ENCODE data around the gene COBL.

The COBL gene

DNA sequence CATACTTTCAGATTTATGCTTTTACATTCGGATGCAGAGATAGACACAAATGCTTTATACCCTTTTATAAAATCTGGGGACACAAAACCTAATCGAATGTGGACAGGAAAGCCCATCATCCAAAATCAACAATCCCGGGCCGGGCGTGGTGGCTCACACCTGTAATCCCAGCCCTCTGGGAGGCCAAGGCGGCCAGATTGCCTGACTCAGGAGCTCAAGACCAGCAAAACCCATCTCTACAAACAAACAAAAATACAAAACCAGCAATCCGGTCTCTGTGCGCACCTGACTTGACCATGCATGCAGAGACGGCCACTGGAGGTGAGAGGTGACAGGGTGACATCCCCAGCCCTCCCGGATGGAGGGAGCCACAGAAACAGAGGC, 13.5 kb downstream of the COBL start:
- no peak for DNase-seq (ENCODE audit: low read depth)

DNA sequence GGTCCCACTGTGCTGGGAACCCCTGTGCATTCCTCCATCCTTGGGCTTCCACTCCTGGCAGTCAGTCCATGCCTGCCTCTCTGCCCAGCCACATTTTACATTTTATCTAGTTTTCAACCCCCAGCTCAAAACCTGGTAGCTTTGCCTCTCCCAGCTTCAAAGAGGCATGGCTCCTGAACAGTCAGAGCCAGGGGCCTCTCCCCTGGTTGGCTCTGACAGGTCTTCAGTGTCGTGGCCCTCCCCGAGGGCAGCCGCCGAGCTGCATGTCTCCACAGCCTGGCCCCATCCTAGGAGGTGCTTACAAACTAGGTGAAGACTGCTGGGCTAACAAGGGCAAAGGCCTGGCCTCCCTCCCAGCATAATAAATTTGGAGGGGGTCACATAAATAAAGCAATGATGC, 14.8 kb downstream of the COBL start:
- DNase-seq (ENCODE audit: low read depth), result no peak

DNA sequence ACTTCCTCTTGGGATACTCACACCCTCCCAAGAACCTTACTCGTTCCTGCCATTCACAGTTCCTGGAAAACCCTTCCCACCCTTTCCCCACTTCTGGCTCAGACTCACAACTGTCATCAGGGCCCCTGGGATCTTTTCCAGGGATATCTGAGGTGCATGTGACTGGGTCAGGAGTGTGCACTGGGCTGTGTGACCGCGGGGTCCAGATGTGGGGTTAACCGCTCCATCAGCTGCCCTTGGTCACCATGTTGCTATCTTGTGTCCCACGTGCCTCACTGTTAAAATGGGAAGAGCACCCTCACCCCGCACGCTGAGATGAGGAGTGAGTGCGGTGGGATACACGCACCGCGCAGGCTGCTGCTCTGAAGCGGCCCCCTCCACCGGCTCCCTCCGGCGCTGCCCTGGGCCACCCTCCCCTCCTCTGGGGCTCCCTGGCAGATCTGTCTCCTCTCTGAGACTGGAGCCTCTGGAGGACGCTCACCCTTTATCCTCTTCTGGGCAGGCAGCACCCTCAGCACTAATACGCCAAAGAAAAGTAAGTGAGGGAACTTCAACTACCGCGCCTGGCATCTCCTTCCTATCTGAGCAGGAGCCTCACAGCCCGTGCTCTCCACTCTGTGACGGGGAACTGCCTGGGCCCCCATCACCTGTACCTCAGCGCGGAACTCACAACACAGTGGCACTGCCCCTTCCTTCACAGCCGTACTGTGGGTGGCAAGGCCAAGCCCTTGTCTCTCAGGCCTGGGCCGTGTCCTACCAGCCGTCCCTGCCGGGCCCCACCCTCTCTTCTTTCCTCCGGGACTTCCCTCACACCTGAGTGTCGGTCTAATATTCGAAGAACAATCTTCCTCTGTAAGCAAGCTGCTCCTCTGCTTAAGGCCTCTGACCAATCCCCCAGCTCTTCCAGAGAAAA, 15.6 kb downstream of the COBL start:
- DNase-seq (ENCODE audit: low read depth), result no peak

DNA sequence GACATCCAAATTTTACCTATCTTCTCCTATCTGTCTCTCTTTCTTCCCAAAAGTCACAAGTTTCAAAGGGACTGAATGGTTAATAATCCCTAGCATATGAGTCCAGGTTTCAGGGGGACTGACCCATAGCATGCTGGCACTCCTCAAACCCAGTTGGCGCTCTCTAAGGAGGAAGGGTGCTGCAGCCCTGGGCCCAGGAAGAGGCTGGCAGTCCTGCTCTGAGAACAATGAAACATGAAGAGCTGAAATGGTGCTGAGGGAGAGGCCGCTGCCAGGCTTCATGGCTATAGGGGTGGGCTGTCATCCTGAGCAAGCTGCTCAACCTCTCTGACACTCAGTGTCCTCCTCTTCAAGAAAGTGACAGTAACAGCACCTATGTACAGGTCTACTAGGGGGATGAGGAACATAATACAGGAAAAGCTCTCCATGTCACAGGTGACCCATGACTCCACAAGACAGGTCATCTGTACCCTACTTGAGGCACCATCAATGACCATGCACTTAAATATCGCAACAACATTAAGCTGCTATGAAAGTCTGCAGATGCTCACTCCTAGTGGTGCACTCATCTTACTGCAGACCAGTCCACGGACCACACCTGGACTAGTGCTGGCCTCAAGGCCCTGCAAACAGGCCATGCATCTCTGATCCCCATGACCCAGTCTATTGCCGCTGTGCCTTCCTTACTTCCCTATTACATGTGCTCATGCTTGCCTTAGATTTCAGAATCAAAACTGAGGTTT, 17.0 kb downstream of the COBL start:
- DNase-seq (ENCODE audit: low read depth), result no peak

DNA sequence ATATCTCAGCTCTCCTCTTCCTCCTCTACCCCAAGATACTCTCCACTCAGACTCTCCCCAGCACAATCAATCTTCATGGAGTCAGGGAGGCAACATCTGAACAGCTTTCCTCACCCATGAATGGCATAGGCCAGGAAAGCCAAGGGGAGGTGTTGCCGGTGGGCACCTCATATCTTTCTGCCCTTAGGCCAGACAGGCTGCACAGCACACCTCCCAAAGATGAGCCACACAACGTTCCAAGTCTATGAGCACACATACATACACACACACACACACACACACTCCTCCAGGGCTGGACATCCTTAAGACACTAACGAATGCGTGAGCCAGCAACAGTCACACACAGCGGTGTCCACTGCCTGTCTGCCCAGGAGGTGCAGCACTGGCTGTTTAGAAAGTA, 17.7 kb downstream of the COBL start:
- no peak for DNase-seq (ENCODE audit: low read depth)

DNA sequence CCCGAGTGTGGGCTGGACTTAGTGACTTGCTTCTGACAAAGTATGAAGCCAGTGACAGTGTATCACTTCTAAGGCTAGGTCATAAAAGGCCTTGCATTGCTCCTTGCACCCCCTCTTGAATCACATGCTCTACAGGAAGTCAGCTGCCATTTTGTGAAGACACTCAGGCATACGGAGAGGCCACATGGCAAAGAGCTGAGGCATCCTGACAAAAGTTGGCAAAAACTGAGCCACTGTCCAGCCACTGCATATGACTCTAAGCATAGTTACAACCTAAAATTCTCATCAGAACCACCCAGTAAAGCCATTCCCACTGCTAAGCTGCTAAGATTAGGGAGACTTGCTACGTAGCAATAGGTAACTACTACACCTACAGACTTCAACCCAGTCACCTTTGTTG, 18.6 kb downstream of the COBL start:
- DNase-seq (ENCODE audit: low read depth), result no peak

DNA sequence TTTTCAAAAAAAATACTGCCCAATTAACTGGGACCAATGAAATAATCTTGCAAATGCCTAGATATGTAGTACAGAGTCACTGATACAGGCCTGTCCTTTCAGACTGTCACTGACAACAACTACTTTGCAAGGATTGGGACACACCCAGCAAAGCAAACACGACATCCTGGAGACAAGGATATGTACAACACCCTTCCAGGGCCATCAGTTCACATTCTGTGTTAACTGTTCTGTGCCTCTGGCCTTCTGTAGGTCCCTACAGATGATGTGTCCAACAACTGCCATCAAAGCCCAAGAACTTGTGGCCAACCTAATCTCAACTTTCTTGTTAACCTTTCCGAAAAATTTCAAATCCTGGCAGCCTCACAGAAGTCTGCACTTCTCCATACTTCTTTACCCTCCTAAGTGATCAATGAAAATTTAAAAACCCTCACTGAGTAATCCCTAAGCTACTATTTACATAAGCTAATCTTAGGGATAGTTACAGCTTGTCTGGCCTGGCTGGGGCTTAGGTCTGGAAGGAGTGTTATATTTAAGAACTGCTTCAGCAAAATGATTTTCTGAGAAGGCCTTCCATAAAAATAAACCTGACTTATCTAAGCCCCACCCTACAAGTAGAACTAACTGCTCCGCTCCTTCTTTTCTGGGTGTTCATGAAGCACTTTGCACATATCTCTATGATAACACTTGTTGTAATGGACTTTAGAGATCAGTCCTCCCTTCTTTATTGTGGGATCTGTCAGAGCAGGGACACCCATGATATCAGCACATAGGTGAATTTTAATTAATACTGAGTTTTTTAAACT, 21.0 kb downstream of the COBL start:
- no peak for DNase-seq (ENCODE audit: low read depth)

DNA sequence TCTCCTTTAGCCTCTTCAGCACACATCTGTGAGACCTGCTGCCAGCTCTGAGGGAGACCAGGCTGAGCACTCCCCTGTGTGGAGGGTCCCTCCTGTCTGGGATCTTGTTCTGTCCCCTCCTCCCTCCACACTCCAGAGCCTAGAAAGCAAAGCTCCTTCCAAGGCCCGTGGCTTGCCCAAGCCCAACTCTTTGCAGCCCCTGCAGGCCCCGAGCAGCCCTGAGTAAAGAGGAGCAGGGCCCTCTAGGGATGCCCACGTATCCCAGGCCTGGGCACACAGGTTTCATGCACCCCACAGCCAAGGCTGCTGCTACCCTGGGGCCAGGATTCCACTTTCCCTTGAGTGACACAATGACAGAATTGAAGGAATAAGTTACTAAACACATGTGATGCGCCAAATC, 24.0 kb downstream of the COBL start:
- no peak for DNase-seq (ENCODE audit: low read depth)

DNA sequence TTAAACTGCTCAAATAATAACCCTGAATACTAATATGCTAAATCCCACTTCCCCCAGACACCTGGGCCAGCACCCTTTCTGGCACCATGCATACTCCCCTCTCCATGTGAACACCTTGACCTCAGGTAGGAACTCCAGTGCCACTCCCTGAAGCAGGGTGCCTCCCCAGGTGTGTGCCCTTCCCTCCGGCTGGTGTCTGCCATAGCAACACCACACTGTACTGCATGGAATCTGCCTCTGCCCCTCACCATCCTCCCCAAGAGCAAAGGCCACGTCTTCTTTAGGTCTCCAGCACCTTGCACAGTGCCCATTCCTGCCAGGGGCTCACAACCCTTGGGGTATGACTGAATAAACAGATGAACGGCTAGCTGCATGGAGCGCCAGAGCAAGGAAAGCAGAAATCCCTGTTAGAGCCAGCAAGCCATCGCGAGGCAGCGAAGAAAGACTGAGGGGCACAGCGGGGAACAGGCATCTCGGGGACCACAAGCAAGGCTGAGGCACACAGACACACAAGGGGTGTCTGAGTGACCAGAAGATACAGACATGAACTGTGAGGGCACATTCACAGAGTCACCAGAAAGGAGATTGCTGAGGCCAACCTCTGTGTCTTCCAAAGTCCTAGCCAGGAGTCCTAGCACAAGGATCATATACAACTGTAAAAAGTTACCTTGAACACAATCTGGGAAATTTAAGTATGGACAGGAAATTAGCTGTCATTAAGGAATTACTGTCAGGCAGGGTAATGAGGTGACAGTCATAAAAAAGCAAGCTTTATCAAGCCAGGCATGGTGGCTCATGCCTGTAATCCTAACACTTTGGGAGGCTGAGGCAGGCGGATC, 25.7 kb downstream of the COBL start:
- DNase-seq (ENCODE audit: low read depth), result no peak

DNA sequence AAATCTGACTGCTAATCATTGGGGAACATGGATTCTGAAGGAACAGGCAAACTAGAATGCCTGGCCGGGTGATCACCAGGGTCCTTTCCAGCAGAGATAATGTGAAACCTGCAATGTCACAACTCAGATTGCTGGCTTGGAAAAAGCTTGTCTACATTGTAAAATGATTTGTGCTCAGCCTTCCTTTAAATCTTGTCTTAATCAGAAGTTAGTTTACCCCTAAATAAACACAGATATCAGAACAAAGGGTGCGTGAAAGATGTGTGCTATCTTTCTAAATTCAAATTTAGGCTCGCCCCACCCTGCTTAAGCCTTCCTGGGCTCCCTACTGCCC, 26.3 kb downstream of the COBL start:
- no peak for DNase-seq (ENCODE audit: low read depth)

DNA sequence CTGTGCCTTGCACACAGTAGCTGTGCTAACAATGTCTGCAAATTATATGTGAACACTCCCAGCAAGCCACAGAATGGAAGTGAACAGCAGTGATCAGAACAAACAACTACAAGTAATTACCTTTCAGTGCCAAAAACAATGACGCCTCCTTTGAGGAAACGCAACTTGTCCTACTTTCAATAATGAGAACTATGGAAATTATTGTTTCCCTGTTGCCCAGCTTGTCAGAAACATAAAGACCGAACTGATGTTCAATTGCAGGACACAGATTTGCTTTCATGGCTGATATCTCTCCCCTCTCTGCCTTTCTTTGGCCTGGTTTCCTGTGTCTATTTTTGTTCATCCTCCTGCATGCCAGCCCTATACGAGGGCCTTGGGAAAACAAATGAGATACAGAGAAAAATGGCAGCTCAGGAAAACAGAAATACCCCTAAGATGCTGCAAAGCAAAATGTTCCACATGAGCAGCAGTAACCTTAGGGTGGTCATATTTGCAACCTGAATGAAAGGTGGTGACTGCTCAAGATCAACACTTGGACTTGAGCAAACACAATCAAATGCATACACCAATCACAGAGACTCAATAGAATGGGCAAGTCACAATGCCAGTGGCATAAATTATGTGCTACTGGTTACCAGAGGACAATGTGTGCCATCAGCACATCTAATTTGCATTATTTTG, 26.8 kb downstream of the COBL start:
- no peak for DNase-seq (ENCODE audit: low read depth)

DNA sequence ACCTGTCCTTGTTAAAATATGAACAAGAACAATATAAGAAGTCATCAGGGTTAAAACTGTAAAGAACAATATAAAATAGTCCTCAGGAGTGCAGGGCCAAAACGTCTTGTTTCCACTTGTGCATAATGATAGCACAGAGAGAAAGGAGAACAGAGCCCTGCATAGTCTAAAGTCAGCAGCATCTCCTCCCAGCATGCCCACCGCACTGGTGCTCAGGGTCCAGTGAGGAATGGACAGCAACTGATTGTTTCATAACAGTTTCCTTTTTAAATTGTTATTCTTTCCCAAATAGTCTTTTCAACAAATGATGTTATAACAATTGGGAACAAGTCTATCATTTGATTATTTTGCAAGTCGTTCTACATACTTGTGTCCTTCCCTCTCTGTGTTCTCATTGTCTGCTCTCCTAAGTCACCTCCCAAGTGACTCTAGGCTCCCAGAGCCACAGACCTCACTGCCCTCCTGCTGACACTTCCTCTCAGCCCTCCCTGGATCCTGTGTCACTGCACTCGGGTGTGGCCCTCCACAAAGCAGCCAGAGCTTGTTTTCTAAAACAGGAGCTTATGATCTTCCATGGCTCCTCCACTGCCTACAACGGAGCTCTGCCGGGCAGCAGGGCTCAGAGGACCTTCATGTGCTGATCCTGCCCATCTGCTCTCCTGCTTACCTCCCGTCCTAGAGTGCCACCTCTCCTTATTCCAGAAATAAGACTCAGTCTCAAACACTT, 27.6 kb downstream of the COBL start:
- no peak for DNase-seq (ENCODE audit: low read depth)

DNA sequence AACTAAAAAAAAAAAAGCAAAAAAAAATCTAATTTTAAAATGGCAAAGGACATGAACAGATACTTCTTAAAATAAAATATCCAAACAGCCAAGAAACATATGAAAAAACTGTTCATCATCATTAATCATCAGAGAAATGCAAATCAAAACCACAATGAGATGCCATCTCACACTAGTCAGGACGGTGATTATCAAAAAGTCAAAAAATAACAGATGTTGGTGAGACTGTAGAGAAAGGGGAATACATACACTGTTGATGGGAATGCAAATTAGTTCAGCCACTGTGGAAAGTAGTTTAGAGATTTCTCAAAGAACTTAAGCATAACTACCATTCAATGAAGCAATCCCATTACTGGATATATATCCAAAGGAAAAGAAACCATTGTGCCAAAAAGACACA, 30.2 kb downstream of the COBL start:
- no peak for DNase-seq (ENCODE audit: low read depth)

DNA sequence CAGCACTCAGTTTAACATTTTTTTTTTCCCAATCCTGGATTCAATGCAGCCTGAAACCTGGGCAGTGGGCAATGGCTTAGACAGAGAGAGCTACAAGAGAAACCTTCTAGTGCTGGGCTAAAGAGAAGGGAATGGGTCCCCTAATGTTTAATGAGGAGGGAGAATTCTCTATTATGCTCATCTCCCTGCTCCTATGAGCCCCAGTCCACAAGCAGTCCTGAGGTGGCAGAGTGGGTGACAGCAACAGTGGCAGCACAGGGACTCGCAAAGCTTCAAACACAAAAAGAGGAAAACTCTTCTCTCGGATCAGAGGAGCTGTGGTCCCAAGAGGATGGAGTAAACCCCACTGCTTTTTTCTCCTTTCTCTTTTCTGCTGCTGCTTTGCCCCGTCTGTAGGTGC, 36.5 kb downstream of the COBL start:
- DNase-seq (ENCODE audit: low read depth), result no peak

DNA sequence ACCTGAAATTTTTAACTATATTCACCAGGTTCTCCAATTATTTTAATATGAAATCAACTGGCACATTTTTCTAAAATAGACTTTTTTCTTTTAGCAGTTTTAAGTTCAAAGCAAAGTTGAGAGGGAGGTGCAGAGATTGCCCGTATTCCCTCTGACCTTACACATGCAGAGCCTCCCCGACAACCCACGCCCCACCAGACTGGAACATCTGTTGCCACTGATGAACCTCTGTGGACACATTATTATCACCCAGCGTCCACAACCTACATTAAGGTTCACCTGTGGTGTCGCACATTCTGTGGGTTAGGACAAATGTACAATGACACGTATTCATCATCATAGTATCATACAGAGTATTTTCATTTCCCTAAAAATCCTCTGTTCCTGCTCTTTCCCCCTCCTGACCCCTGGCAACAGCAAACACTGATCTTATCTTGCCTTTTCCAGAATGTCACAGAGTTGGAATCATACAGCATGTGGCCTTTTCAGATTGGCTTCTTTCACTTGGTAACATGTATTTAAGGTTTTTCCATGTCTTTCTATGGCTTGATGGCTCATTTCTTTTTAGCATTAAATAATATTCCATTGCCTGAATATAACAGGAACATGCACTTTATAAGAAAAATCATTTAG, 37.1 kb downstream of the COBL start:
- no peak for DNase-seq (ENCODE audit: low read depth)

DNA sequence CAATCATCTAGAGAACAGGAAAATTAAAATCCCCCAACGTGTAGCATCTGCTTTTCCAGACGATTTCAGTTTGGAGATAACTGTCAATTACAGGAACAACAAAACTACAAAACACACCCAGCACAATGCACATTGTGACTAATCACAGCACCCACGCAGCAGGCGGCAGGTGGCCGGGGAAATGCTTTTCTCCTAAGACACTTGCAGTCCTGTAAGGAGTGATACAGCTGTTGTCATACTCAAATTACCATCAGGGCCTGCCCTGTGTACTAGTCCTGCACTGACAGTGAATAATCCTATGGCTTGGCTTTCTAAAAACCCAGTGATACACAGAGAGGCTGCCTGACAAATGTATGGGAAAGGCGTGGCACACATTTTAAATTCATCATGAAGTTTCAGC, 37.8 kb downstream of the COBL start:
- no peak for DNase-seq (ENCODE audit: low read depth)

DNA sequence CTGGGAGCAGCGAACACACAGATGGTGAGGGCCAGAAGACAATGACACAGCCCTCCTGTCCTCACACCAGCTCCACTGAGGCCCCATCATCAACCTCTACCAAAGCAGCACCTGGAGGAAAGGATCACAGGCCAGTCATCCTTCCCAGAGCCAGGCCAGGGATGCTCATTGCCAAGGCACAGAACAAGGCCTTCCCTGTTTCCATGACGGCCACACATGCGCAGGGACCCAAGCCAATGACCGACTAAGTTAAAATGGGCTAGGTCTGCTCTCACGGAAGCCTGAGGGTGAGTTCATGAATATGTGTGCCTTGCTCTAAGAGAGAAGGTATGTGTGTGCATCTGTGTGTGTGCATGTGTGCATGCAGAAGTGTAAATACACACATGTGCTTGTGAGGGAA, 39.6 kb downstream of the COBL start:
- DNase-seq (ENCODE audit: low read depth), result no peak

DNA sequence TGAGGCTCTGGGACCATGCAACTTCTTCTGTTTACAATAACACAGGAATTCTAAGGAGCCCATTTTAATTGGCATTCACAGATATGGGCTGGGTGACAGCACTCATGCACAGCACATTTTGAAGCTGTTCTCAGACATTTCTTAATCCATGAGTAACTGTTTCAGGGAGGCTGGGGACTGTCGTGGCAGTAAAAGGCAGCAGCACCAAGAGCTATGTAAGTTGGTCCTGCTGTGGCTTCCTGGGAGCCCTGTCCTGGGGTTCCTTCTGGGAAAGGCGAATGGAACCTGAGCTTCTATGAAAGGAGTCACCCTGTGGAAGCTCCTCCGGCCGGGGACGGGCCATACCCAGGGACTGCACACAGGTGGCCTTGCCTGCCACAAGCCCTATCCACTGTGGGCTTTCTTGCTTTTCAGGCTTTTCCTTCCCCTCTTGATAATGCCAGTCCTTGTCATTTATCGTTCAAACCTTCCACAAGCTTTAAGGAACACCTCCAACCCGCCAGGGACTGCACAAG, 40.5 kb downstream of the COBL start:
- no peak for DNase-seq (ENCODE audit: low read depth)

DNA sequence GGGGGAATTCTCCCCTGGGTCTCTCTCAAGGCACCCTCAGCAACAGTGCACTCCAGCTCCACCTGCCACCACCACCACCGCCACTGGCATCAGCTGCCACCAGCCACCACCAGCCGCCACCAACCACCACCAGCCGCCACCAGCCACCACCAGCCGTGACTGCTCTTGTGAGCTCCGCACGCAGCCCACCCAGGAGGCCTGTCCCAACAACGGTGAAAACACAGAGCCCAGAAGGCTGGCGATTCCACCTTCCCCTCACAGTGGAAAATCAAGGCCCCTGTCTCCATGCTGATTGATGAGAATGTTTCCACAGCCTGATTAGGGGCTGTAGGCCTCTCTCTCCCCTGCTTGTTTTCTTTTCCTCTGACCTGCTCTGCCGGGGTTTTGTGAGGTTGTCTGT, 41.1 kb downstream of the COBL start:
- DNase-seq (ENCODE audit: low read depth), result no peak

DNA sequence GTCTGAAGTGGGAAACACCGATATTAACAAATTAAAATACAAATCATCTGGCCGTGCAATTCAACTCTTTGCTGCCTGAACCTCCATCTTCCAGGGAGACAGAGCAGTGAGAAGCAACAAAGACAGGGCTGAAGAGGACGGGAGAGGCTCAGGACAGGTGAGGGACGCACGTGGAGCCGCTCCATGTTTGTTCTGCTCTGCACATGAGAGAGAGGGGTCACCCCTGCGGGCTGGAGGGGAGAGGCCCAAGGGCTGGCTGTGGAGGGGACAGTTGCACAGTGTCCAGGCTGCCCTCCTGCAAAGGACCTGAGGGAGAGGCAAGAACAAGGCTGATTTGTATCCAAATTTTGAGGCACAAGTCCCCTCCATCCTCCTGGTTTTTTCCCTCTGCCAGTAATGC, 41.7 kb downstream of the COBL start:
- no peak for DNase-seq (ENCODE audit: low read depth)
